ENCODE data around the gene RARA.

RARA gene

GRCh38 chr17:40283662-40284061 lies 25.3 kb upstream of the RARA start:
- H3K4me3 ChIP-seq (ENCODE audit: low read depth, low read length): peak overlapping the region; percentile 66
- H3K79me2 ChIP-seq (ENCODE audit: control insufficient read depth, insufficient read depth, low read length, unreplicated experiment): peaks cover 3% of the 10 kb centered on the region
- H3K4me1 ChIP-seq (ENCODE audit: control insufficient read depth, insufficient read depth, low read length, unreplicated experiment): peaks cover 25% of the 10 kb centered on the region
- no peaks in the 10 kb centered on the region for H3K27me3 ChIP-seq (ENCODE audit: insufficient read depth, low read length)
- 0 out of 2 replicates have a peak, but pooled peaks cover 6% of the 10 kb centered on the region for H3K36me3 ChIP-seq (ENCODE audit: insufficient read depth, low read length)
- no peak overlapping the region for H2AFZ ChIP-seq (ENCODE audit: low read length, unreplicated experiment)
- H3K27ac ChIP-seq (ENCODE audit: low read depth, low read length): peak overlapping the region; percentile 81

GRCh38 chr17:40284085-40284713 lies 24.8 kb upstream of the RARA start:
- 0 out of 2 replicates have a peak, but pooled peaks cover under 1% of the 10 kb centered on the region for H3K36me3 ChIP-seq (ENCODE audit: insufficient read depth, low read length)
- peaks cover 25% of the 10 kb centered on the region for H3K4me1 ChIP-seq (ENCODE audit: control insufficient read depth, insufficient read depth, low read length, unreplicated experiment)
- peak overlapping the region; percentile 81 for H3K27ac ChIP-seq (ENCODE audit: low read depth, low read length)
- peaks cover 8% of the 10 kb centered on the region for H3K79me2 ChIP-seq (ENCODE audit: control insufficient read depth, insufficient read depth, low read length, unreplicated experiment)
- H3K27me3 ChIP-seq (ENCODE audit: insufficient read depth, low read length): no peaks in the 10 kb centered on the region
- H2AFZ ChIP-seq (ENCODE audit: low read length, unreplicated experiment): no peak overlapping the region
- peak overlapping the region; percentile 66 for H3K4me3 ChIP-seq (ENCODE audit: low read depth, low read length)

- peaks cover 6% of the 10 kb centered on the region; the same call in 1 of the 2 replicates for H3K36me3 ChIP-seq (ENCODE audit: insufficient read depth, low read length)
- H3K79me2 ChIP-seq (ENCODE audit: control insufficient read depth, insufficient read depth, low read length, unreplicated experiment): peaks cover 15% of the 10 kb centered on the region
- peaks cover 31% of the 10 kb centered on the region for H3K4me1 ChIP-seq (ENCODE audit: control insufficient read depth, insufficient read depth, low read length, unreplicated experiment)
- no peak overlapping the region for H2AFZ ChIP-seq (ENCODE audit: low read length, unreplicated experiment)
- no peaks in the 10 kb centered on the region for H3K27me3 ChIP-seq (ENCODE audit: insufficient read depth, low read length)
- no peak overlapping the region for H3K27ac ChIP-seq (ENCODE audit: low read depth, low read length)
- no peak overlapping the region for H3K4me3 ChIP-seq (ENCODE audit: low read depth, low read length)
Observed at GRCh38 chr17:40286473-40286872, 22.5 kb upstream of the RARA start.

GRCh38 chr17:40287159-40287493 lies 21.9 kb upstream of the RARA start:
- peaks cover 15% of the 10 kb centered on the region for H3K79me2 ChIP-seq (ENCODE audit: control insufficient read depth, insufficient read depth, low read length, unreplicated experiment)
- H3K36me3 ChIP-seq (ENCODE audit: insufficient read depth, low read length): peaks cover 7% of the 10 kb centered on the region; the same call in 1 of the 2 replicates
- no peaks in the 10 kb centered on the region for H3K27me3 ChIP-seq (ENCODE audit: insufficient read depth, low read length)
- H3K4me3 ChIP-seq (ENCODE audit: low read depth, low read length): no peak overlapping the region; the same call in 1 of the 2 replicates
- H2AFZ ChIP-seq (ENCODE audit: low read length, unreplicated experiment): no peak overlapping the region
- H3K27ac ChIP-seq (ENCODE audit: low read depth, low read length): no peak overlapping the region
- peaks cover 28% of the 10 kb centered on the region for H3K4me1 ChIP-seq (ENCODE audit: control insufficient read depth, insufficient read depth, low read length, unreplicated experiment)

GRCh38 chr17:40287494-40288369 lies 21.2 kb upstream of the RARA start, which contains the start of gene CDC6:
CDC6 (plus strand) TSS chr17:40287879; CDS start chr17:40289421, 1,542 bp downstream.
- peak within 1 kb of the TSS; percentile 77 for H3K27ac ChIP-seq (ENCODE audit: low read depth, low read length)
- H3K4me1 ChIP-seq (ENCODE audit: control insufficient read depth, insufficient read depth, low read length, unreplicated experiment): peaks cover 28% of the 10 kb centered on the region
- peak within 1 kb of the TSS; percentile 96 for H3K4me3 ChIP-seq (ENCODE audit: low read depth, low read length)
- H3K36me3 ChIP-seq (ENCODE audit: insufficient read depth, low read length): peaks cover 7% of the 10 kb centered on the region; the same call in 1 of the 2 replicates
- no peaks in the 10 kb centered on the region for H3K27me3 ChIP-seq (ENCODE audit: insufficient read depth, low read length)
- peaks cover 15% of the 10 kb centered on the region for H3K79me2 ChIP-seq (ENCODE audit: control insufficient read depth, insufficient read depth, low read length, unreplicated experiment)
- peak within 1 kb of the TSS; percentile 51 for H2AFZ ChIP-seq (ENCODE audit: low read length, unreplicated experiment)

- H2AFZ ChIP-seq (ENCODE audit: low read length, unreplicated experiment): no peak overlapping the region
- H3K79me2 ChIP-seq (ENCODE audit: control insufficient read depth, insufficient read depth, low read length, unreplicated experiment): peaks cover 15% of the 10 kb centered on the region
- H3K4me3 ChIP-seq (ENCODE audit: low read depth, low read length): 0 out of 2 replicates have a peak overlapping the region, but pooled peaks have one; percentile 29
- peaks cover 10% of the 10 kb centered on the region for H3K4me1 ChIP-seq (ENCODE audit: control insufficient read depth, insufficient read depth, low read length, unreplicated experiment)
- H3K27me3 ChIP-seq (ENCODE audit: insufficient read depth, low read length): no peaks in the 10 kb centered on the region
- peak overlapping the region; percentile 11; the same call in 1 of the 2 replicates for H3K27ac ChIP-seq (ENCODE audit: low read depth, low read length)
- H3K36me3 ChIP-seq (ENCODE audit: insufficient read depth, low read length): peaks cover 25% of the 10 kb centered on the region
Observed at GRCh38 chr17:40290629-40291280, 18.2 kb upstream of the RARA start.

- peaks cover 15% of the 10 kb centered on the region for H3K4me1 ChIP-seq (ENCODE audit: control insufficient read depth, insufficient read depth, low read length, unreplicated experiment)
- H3K36me3 ChIP-seq (ENCODE audit: insufficient read depth, low read length): peaks cover 27% of the 10 kb centered on the region
- H3K27me3 ChIP-seq (ENCODE audit: insufficient read depth, low read length): no peaks in the 10 kb centered on the region
- H2AFZ ChIP-seq (ENCODE audit: low read length, unreplicated experiment): no peak overlapping the region
- no peak overlapping the region for H3K4me3 ChIP-seq (ENCODE audit: low read depth, low read length)
- H3K27ac ChIP-seq (ENCODE audit: low read depth, low read length): no peak overlapping the region
- peaks cover 15% of the 10 kb centered on the region for H3K79me2 ChIP-seq (ENCODE audit: control insufficient read depth, insufficient read depth, low read length, unreplicated experiment)
Observed at GRCh38 chr17:40291281-40291664, 17.7 kb upstream of the RARA start.

GRCh38 chr17:40293363-40293762 lies 15.6 kb upstream of the RARA start:
- Histone ChIP-seq H3K4me1 (ENCODE audit: control insufficient read depth, insufficient read depth, low read length, unreplicated experiment) (peaks cover 24% of the 10 kb centered on the region), H3K27ac (ENCODE audit: low read depth, low read length) (no peak overlapping the region), H3K4me3 (ENCODE audit: low read depth, low read length) (no peak overlapping the region), H3K27me3 (ENCODE audit: insufficient read depth, low read length) (no peaks in the 10 kb centered on the region), H3K36me3 (ENCODE audit: insufficient read depth, low read length) (peaks cover 31% of the 10 kb centered on the region), H3K79me2 (ENCODE audit: control insufficient read depth, insufficient read depth, low read length, unreplicated experiment) (peaks cover 15% of the 10 kb centered on the region), H2AFZ (ENCODE audit: low read length, unreplicated experiment) (no peak overlapping the region)

GRCh38 chr17:40295488-40296436 lies 13.2 kb upstream of the RARA start:
- Histone ChIP-seq H3K27me3 (ENCODE audit: insufficient read depth, low read length) (no peaks in the 10 kb centered on the region), H3K79me2 (ENCODE audit: control insufficient read depth, insufficient read depth, low read length, unreplicated experiment) (peaks cover 2% of the 10 kb centered on the region), H3K36me3 (ENCODE audit: insufficient read depth, low read length) (peaks cover 37% of the 10 kb centered on the region), H2AFZ (ENCODE audit: low read length, unreplicated experiment) (no peak overlapping the region), H3K27ac (ENCODE audit: low read depth, low read length) (0 out of 2 replicates have a peak overlapping the region, but pooled peaks have one; percentile 45), H3K4me3 (ENCODE audit: low read depth, low read length) (no peak overlapping the region), H3K4me1 (ENCODE audit: control insufficient read depth, insufficient read depth, low read length, unreplicated experiment) (peaks cover 15% of the 10 kb centered on the region)

All from ACC112 (cell line).